Posterior vena cava (tissue), 2 donors: ENCODE results near the gene SCLY. TPM values are rescaled to one million over a fixed set of nuclear protein-coding genes. Genes with fewer than 3 reads are reported as not detected.

Source experiments
- DNase-seq: peaks from one replicate; pipeline ENCODE4 v3.0.0-alpha.2; 2020; ENCODE audit warnings: low spot score
- intact Hi-C, 2 donors: fragments of 100-400 bp; cut with DNase I; formaldehyde crosslinking; loops; one replicate each; pipeline versions ENCODE4 v1.14.1 to v1.14.2; 2022 to 2023
- total RNA-seq, 2 donors: library from RNA; stranded (reverse); fragmentation: NEBNext Ultra II Directional; extraction: Animal tissue kit (Norgen Biotek cat#: 25700); gene quantifications; one replicate each; pipeline ENCODE4 v1.2.1, GENCODE V29; 2021
- donor health status: DM: yes; HTN: yes; CAD: no.
- donor health status: DM: yes; HTN: yes; CAD: no.

Gene SCLY
- total RNA-seq, 2 donors from 2014 or later, result 8.6 to 11.5 TPM

DNA sequence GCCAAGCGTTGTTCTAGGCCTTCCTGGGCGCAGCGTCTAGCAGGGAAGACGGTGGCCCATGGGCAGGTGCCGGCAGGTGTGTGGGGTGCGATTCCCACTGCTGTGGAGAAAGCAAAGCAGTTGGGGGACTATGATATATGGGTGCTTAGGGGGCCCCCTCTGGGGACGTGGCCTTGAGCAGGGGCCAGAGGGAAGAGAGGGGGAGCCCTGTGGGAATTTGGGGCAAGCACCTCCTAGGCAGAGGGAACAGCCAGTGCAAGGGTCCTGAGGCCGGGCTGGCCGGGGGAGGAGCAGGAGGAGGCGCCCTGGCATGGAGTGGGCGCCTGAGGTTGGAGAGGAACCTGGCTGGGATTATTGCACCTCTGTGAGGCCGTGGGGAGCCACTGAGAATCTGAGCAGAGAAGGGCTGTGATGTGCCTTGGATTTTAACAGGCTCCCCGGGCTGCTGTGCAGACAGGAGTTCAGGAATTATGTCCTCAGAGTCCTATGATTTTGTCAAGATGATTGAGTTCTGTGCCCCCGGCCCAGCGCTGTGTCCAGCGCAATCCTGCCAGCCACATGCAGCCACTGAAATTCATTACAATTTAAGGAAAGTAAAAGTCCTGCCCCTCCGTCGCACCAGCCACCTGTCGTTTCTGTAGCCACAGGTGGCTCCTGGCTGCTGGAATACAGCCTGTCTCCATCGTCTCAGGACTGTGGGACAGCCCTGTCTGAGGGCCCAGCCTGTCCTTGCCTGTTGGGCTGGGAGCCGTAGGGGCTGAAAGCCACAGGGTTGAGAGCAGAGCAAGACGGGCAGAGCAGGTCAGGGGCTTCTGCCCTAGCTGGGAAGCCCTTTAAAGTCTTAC lies 68.6 kb downstream of the SCLY start:
- DNase-seq, result peak; percentile 70
- intact Hi-C loops, result loop anchor here in 1 of 2 donors (10.0 kb wide), 1 partner anchor 125 kb away; no protein-coding TSS in a partner anchor

DNA sequence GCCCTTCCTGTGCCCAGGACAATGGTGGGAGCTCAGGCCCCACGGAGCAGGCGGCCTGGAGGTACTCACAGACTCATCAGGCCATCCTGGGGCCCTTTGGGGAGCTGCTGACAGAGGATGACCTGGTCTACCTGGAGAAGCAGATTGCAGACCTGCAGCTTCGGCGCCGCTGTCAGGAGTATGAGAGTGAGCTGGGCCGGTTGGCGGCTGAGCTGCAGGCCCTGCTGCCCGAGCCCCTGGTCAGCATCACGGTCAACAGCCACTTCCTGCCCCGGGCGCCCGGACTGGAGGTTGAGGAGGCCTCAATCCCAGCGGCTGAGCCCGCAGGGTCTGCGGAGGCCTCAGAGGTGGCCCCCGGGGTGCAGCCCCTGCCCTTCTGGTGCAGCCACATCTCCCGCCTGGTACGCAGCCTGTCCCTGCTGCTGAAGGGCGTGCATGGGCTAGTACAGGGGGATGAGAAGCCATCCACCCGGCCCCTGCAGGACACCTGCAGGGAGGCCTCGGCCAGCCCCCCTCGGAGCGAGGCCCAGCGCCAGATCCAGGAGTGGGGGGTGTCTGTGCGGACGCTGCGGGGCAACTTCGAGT lies 69.4 kb downstream of the SCLY start:
- intact Hi-C loops, result no loop called here
- DNase-seq, result peak; percentile 64

DNA sequence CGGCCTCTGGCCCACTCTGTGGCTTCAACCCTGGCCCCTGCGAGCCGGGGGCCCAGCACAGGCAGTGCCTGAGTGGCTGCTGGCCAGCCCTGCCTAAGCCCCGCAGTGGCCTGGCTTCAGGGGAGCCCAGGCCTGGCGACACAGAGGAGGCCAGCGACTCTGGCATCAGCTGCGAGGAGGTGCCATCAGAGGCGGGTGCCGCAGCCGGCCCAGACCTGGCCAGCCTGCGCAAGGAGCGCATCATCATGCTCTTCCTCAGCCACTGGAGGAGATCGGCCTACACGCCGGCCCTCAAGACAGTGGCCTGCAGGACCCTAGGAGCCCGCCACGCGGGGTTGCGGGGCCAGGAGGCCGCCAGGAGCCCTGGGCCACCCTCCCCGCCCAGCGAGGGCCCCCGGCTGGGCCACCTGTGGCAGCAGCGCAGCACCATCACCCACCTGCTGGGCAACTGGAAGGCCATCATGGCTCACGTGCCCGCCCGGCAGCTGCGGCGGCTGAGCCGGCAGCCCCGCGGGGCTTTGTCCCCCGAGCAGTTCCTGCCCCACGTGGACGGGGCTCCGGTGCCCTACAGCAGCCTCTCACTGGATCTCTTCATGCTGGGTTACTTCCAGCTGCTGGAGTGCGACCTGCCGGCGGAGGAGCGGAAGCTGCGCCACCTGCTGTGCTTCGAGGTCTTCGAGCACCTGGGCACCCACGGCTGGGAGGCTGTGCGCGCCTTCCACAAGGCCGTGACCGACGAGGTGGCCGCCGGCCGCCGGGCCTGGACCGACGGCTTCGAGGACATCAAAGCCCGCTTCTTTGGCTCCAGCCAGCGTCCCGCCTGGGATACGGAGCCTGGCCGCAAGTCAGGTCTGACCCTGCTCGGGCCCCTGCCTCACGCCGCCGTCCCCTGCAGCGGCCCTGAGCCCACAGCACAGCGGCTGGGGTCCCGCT lies 70.2 kb downstream of the SCLY start:
- intact Hi-C loops, result no loop called here
- DNase-seq, result peak; percentile 78

DNA sequence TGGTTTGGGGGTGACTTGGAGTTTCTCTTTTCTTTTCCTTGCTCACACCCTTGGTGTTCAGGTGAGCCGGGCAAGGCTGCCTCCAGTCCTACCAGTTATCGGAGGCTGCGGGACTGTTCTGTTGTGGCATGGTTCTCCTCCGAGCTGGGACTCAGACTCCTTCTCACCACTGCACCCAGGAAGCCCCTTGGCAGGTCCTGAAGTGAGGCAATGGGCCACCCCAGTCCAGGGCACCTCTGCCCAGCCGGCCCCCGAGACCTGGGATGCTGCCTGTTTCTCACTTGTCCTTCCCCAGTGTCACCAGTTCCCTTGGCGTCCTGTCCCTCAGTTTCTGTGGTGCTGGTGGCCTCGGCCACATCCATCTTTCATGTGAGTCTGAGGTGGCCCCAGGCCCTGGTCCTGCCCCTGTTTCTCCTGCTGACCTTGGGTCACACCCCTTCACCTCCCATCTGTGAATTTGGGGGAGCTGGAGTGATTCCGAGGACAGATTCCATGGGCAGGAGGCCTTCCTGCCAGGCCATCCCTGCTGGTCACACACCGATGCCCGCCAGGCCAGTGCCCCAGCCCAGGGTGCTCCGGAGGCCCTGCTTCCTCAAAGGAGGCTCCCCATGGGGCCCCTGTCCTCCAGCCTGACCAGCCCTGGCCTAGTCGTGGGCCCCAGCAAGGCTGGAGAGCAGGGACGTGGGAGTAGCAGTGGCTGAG lies 71.1 kb downstream of the SCLY start:
- intact Hi-C loops, result no loop called here
- DNase-seq, result peak; percentile 56

DNA sequence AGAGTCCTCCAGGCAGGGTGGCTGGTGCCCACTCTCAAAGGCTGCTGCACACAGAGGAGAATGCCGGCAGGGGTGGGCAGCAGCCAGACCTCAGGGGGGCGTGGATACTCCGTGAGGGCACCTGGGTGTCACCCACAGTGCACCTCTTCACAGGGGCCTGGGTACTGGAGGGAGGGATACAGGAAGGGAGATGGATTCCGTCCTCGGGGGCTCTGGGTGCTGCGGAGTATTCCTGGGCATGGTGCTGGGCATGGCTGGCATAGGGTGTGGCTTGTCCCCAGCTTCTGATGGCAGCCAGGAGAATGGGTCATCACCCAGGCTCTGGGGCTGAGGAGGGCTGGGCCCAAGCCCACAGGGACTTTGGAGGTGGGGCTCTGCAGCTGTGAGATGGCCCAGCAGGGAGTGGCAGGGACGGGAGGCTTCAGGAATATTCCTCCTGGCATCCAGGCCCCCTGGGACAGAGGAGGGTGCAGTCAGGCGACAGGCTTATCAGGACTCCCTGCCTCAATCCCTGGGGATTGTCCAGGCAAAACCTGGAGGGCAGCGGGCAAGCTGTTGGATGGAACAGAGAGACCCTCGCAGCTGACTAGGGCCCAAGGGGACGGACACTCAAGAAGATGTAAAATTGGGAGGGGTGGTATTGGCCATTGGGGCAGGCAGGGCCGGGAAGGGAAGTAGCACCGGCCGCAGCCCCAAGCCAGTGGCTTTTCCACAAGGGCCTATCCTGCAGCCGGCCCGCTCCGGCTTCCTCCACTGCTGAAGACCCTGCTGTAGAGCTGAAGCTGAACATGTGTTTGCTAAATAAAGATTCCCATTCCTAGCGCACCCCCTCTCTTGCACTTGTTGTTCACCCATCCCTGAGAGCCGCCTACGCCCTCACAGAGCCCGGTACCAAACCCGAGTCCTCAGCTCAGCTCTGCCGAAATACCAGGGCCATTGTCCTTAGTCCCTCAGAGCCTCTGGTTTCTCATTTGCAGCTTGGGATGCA lies 72.0 kb downstream of the SCLY start:
- intact Hi-C loops, result no loop called here
- peak; percentile 66 for DNase-seq

DNA sequence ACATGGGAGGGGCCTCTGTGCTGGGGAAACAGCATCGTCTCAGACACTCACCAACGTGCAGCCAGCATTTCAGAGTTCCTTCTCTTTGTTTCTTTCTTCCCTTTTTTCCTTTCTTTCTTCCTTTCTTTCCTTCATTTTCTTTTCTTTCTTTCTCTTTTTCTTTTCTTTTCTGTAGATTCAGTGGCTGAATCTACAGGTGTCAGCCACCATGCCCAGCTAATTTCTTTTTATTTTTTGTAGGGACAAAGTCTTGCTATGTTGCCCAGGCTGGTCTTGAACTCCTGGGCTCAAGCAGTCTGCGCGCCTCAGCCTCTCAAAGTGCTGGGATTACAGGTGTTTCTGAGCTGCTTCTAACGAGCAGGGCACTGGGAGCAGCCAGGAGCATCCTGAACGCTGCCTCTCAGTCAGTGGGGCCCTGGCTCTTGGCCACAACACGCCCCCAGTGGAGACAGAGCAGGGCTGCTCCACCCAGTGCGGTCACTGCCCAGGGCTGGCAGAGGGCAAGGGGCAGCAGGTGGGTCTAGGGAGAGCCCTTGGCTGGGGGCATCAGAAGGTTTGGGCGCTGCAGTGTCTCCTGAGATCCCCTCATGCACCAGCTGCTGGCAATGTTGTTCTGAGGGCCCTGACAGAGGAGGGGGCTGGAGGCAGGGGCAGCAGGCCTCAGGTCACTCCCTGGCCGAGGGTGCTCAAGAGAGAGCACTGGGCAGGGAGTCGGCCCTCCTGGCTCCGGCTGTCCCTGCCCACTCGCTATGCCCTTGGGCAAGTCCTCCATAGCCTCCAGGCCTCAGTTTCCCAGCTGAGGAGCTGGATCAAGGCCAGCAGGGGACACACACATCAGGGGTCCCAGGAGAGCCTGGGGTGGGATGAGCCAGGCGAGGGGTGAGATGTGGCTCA lies 72.9 kb downstream of the SCLY start:
- DNase-seq, result peak; percentile 62
- intact Hi-C loops, result no loop called here

DNA sequence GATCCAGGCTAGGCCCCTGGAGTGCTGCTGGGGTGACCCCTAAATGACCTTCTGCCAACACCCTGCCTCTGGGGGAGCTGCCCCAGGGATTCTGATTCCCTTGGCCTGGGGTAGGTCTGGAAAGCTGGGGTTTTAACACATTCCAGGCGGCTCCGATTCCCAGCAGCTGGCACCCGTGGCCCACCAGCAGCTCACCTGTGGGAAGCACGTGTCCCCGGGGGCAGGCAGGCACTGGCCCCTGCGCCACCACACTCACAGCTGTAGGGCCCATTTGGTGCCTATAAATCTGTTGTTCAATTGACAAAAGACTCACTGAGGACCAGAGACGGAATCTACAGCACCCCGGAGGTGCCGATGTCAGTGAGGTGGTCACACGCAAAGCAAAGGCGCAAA lies 73.6 kb downstream of the SCLY start:
- intact Hi-C loops, result no loop called here
- peak; percentile 69 for DNase-seq

DNA sequence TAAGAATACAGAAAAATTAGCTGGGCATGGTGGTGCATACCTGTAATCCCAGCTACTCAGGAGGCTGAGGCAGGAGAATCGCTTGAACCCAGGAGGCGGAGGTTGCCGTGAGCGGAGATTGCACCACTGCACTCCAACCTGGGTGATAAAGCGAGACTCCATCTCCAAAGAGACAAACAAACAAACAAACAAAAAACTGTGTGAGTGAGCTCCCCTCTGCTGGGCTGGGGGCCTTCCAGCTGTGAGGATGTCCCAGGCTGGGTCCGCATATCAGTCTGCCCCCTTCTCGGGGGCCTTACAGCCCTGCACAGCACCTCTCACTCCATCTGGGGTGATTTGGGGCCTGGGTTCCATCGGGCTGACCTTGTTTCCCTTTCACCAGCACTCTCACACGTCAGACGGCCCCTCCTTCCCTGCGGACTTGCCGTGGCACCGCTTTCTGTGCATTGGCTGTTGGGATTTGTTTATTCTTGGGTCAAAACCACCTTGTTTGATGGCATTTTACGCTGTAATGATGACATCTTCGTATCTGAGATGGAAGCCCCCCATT lies 74.9 kb downstream of the SCLY start:
- intact Hi-C loops, result no loop called here
- peak; percentile 64 for DNase-seq

DNA sequence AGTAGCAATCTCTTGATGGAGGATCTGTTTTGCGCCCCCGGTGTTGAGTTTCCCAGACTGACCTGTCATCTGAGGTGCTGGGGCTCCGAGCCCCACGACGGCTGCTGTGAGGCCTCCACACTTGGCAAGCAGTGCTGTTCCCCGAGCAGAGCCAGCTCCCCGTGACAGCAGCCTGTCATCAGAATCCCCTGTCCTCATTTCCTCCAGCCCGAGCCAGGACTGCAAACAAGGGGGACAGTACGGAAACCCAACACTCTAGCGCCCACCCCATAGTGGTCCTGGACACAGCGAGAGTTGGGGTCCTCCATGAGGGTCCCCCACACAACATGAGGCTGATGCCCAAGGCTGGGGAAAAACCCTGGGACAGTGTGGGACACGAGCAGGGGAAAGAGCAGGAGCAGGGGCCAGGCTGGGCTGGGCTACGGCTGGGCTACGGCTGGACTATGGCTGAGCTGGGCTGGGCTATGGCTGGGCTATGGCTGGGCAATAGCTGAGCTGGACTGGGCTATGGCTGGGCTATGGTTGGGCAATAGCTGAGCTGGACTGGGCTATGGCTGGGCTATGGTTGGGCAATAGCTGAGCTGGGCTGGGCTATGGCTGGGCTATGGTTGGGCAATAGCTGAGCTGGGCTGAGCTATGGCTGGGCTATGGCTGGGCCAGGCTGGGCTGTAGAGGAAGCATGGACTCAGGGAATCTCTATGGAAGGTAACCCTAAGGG lies 76.2 kb downstream of the SCLY start:
- peak; percentile 93 for DNase-seq
- intact Hi-C loops, result no loop called here

DNA sequence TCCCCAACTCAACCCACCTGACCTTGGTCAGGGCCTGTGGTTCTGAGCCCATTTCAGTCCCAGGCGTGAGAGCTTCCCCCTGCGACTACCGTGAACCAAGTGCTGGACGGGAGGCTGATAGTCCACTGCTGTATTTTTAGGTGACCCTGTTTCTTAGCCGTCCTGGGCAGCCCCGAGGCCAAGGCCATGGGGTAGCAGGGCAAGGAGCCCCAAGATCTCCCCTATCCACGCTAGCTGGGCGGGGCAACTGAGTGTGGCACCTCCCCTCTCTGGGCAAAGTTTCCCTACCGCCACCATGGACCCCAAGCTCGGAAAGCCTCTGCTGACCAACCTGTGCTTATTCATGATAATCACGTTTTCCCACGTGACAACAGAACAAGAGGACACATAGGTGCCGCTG lies 77.1 kb downstream of the SCLY start:
- intact Hi-C loops, result no loop called here
- DNase-seq, result no peak

DNA sequence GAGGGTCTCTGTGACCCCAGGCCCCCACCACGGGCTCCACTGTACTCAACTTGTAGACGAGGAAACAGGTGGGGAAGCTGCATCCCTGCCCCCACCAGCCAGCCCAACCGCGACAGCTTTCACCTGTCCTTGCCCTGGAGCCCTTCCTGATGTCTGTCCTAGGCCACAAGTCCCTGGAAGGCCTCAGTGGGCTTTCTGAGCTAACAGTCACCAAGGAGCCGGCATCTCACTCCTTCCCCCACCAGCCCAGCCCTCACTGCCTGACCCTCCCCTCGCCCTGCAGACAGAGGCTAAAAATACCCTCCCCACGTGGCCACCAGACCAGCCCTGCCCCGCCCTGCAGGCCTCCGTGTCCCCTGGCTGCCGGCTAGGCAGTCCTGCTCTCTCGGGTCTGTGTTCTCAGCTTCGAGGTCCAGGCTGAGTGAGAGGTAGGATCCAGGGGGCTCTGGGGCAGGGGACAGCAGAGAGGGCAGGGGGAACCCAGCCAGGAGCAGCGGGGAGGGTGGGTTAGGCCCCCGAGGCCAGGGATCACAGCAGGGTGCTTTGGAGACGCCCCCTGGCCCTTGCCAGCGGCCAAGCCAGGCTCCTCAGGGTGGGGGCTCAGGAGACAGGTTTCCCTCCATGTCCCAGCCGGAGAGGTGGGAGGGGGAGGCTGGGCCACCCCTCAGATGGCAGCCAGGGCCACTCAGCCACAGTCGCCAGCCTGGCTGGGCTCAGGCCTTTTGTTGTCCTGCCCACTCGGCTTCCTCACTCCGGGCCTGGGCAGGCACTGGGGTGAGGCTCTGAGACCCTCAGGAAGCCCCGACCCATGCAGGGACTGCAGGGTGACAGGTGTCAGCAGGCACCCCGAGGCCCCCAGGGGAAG lies 77.8 kb downstream of the SCLY start, which contains the start of gene KLHL30:
KLHL30 (plus strand) TSS at position 338 of the 865 bp plus-strand sequence. CDS start 2,087 bp downstream, outside the sequence.
- DNase-seq, result no peak

DNA sequence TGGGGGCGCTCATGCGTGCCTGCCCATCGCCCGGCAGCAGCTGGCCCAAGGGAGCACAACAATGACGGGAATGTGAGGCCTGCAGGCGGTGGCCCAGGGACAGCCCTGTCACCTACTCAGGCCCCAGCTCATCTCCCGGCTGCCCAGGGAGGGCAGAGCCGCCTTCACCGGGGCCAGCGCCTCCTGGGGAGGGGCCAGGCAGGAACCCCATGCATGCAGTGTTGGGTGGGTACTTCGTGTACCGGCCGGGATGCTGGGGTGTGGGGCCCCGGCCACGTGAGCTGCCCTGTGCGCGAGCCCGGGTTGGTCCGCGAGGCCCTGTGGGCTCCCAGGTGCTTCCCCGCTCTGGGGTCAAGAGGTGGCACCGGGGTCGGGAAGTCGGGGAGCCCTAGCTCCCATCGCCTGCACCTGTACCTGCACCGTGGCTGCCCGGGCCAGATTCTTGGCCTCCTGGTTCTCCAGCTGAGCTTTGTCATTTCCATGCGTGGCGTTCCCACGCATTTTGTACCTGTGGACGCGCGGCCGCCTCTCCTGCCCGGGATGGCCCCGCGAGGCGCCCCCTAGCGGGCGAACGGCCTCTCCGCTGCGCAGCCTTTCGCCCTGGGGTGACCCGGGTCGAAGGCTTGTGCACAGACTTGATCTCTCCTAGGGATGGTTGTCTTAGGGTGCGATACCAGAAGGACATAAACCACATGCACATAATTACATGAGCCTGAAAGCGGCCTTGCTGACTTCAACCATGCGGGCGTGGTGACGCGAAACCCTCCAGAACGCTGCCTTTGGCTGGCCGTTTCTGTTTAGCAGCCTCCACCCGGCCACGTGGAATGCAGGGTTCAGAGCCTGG lies 78.6 kb downstream of the SCLY start:
- DNase-seq, result no peak
- intact Hi-C loops, result no loop called here

More for the DNA sequence above, 77.8 kb downstream of the SCLY start, which contains the start of gene KLHL30:
- intact Hi-C loops, result no loop called here

DNA sequence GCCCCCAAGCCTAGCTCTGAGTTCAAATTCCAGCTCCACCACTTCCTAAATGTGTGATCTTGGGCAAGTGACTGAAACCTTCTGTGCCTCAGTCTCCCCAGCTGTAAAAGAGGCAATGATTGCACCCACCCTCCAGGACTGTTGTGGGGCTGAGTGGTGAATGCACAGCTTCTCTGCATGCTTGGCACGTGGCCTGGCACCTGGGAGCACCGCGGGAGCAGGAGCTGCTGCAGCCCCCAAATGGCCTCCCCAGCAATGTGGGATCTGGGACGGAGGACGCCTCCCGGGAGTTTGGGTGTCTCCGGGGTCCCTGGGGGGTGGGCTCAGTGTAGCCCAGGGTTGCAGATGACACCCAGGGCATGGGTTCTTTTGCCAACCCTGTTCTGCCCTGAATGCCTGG lies 79.2 kb downstream of the SCLY start:
- intact Hi-C loops, result no loop called here
- no peak for DNase-seq
